Fibroblast of peridontal ligament (primary cell): ENCODE data around the gene FAM131B.

Source experiments
- DNase-seq: peaks from one replicate; pipeline ENCODE4 v3.0.0-alpha.2; 2010; ENCODE audit errors: extremely low read depth

FAM131B gene

GRCh38 chr7:143359771-143360353, 2.7 kb downstream of the FAM131B start:
- no peak for DNase-seq

- no peak for DNase-seq
Measured at GRCh38 chr7:143358626-143359025, 3.9 kb downstream of the FAM131B start.

GRCh38 chr7:143356414-143357050, 6.0 kb downstream of the FAM131B start:
- DNase-seq, result no peak

- DNase-seq, result no peak
Measured at GRCh38 chr7:143355450-143356385, 6.8 kb downstream of the FAM131B start.

- no peak for DNase-seq
Measured at GRCh38 chr7:143354965-143355364, 7.5 kb downstream of the FAM131B start.

- DNase-seq, result no peak
Measured at GRCh38 chr7:143354376-143354775, 8.1 kb downstream of the FAM131B start.

GRCh38 chr7:143352531-143353002, 9.9 kb downstream of the FAM131B start:
- DNase-seq, result no peak

- no peak for DNase-seq
Measured at GRCh38 chr7:143351574-143351973, 10.9 kb downstream of the FAM131B start.

- DNase-seq, result no peak
Measured at GRCh38 chr7:143351060-143351459, 11.5 kb downstream of the FAM131B start.

GRCh38 chr7:143347950-143348349, 14.6 kb downstream of the FAM131B start:
- DNase-seq, result no peak

GRCh38 chr7:143346018-143346417, 16.5 kb downstream of the FAM131B start:
- DNase-seq, result no peak

- DNase-seq, result no peak
Measured at GRCh38 chr7:143345428-143345900, 17.0 kb downstream of the FAM131B start.

GRCh38 chr7:143343596-143343995, 18.9 kb downstream of the FAM131B start:
- DNase-seq, result no peak

- no peak for DNase-seq
Measured at GRCh38 chr7:143341842-143342241, 20.7 kb downstream of the FAM131B start.

- DNase-seq, result no peak
Measured at GRCh38 chr7:143337216-143337615, 25.3 kb downstream of the FAM131B start.

- no peak for DNase-seq
Measured at GRCh38 chr7:143334244-143334643, 28.3 kb downstream of the FAM131B start.

- DNase-seq, result peak; percentile 96
Measured at GRCh38 chr7:143331179-143331801, 31.2 kb downstream of the FAM131B start.

GRCh38 chr7:143329471-143330170, 32.9 kb downstream of the FAM131B start:
- DNase-seq, result no peak

- DNase-seq, result no peak
Measured at GRCh38 chr7:143327903-143328302, 34.6 kb downstream of the FAM131B start.

- DNase-seq, result peak; percentile 65
Measured at GRCh38 chr7:143325240-143325639, 37.3 kb downstream of the FAM131B start.

- DNase-seq, result no peak
Measured at GRCh38 chr7:143323653-143324052, 38.9 kb downstream of the FAM131B start.
